B cell (primary cell): ENCODE data around the gene SFMBT2. TPM values are rescaled to one million over a fixed set of nuclear protein-coding genes. Genes with fewer than 3 reads are reported as not detected.

Source experiments
- ATAC-seq: fragments of 200-7000 bp; cut with Tn5 transposase; one replicate; pipeline ENCODE4 v1.10.0; 2021; ENCODE audit warnings: low read depth, mild to moderate bottlenecking, moderate number of reproducible peaks, moderate library complexity
- CTCF ChIA-PET: fragments of 350-600 bp; sonication (Branson Sonifier 250); formaldehyde crosslinking; loops from one replicate; lab custom pipeline; 2021; ENCODE audit warnings: antibody characterized with exemption, inconsistent platforms; lab: Charles Lee
- POLR2A ChIA-PET: fragments of 350-600 bp; sonication (Branson Sonifier 250); formaldehyde crosslinking; loops from one replicate; lab custom pipeline; 2021; ENCODE audit warnings: antibody characterized with exemption; lab: Charles Lee
- DNase-seq: peaks from one replicate; pipeline ENCODE4 v3.0.0; 2013
- H2AFZ ChIP-seq: 2 replicates; pipeline ENCODE4 v1.6.1; 2012; ENCODE audit warnings: mild to moderate bottlenecking, low read depth, low read length; ENCODE audit not compliant: insufficient read depth, poor library complexity, severe bottlenecking
- H3K27ac ChIP-seq, 2 donors: 1 replicate in 1 of 2; 2 replicates in 1 of 2; pipeline ENCODE4 v1.5.1; 2012 to 2013; ENCODE audit warnings: low read length in 2 of 2, mild to moderate bottlenecking in 2 of 2, moderate library complexity in 1 of 2
- H3K27me3 ChIP-seq, 4 experiments: fragments of 200-600 bp in 1 of 4; sonication (generic) in 1 of 4; replicated peaks in 1 of 4; 1 replicate in 2 of 4; 2 replicates in 2 of 4; pipeline versions ENCODE4 v1.6.1 to v1.7.0; 2013 to 2016; ENCODE audit warnings: low read length in 3 of 4, mild to moderate bottlenecking in 2 of 4, mixed read lengths in 1 of 4, moderate library complexity in 1 of 4; ENCODE audit not compliant: insufficient read depth in 4 of 4, control insufficient read depth in 3 of 4; ENCODE audit errors: control extremely low read depth in 1 of 4
- H3K36me3 ChIP-seq, 2 experiments: replicated peaks in 1 of 2; 1 replicate in 1 of 2; 2 replicates in 1 of 2; pipeline versions ENCODE4 v1.6.1 to v1.7.1; 2013; ENCODE audit warnings: low read length in 1 of 2; ENCODE audit not compliant: insufficient read depth in 2 of 2, control insufficient read depth in 1 of 2; ENCODE audit errors: control extremely low read depth in 1 of 2, extremely low read depth in 1 of 2
- H3K4me1 ChIP-seq, 2 donors: fragments of 200-600 bp in 1 of 2; sonication (generic) in 1 of 2; 1 replicate in 1 of 2; 2 replicates in 1 of 2; pipeline versions ENCODE4 v1.5.1 to v1.6.1; 2013 to 2017; ENCODE audit warnings: low read length in 2 of 2; ENCODE audit not compliant: control insufficient read depth in 2 of 2, insufficient read depth in 2 of 2
- H3K4me2 ChIP-seq: replicated peaks from 2 replicates; pipeline ENCODE3; 2012; ENCODE audit warnings: mild to moderate bottlenecking, low read depth, low read length; ENCODE audit not compliant: poor library complexity, severe bottlenecking
- H3K4me3 ChIP-seq, 5 experiments: fragments of 200-600 bp in 1 of 5; sonication (generic) in 1 of 5; 1 replicate in 3 of 5; 2 replicates in 2 of 5; pipeline versions ENCODE4 v1.5.1 to v1.7.0; 2011 to 2016; ENCODE audit warnings: low read length in 4 of 5, mild to moderate bottlenecking in 4 of 5, low read depth in 2 of 5, control low read depth in 1 of 5, moderate library complexity in 1 of 5; ENCODE audit not compliant: insufficient read depth in 1 of 5; ENCODE audit errors: control extremely low read depth in 1 of 5, extremely low read depth in 1 of 5
- H3K79me2 ChIP-seq: fragments of 200-600 bp; sonication (generic); one replicate; pipeline ENCODE4 v1.6.0; 2016; ENCODE audit warnings: low read length; ENCODE audit not compliant: control insufficient read depth, insufficient read depth
- H3K9ac ChIP-seq: fragments of 200-600 bp; sonication (generic); 2 replicates; pipeline ENCODE4 v1.6.1; 2017; ENCODE audit warnings: mild to moderate bottlenecking, low read length, moderate library complexity
- H3K9me3 ChIP-seq, 3 donors: one replicate each; pipeline versions ENCODE4 v1.6.1 to v1.7.1; 2013; ENCODE audit warnings: low read length in 2 of 3; ENCODE audit not compliant: control insufficient read depth in 2 of 3, insufficient read depth in 1 of 3; ENCODE audit errors: control extremely low read depth in 1 of 3
- H4K20me1 ChIP-seq: 2 replicates; pipeline ENCODE4 v1.6.0; 2012; ENCODE audit warnings: mild to moderate bottlenecking, low read length; ENCODE audit not compliant: insufficient read depth, control insufficient read depth, poor library complexity, severe bottlenecking
- H3K27ac Mint-ChIP-seq: one replicate; pipeline ENCODE4 v1.8.0; 2021; ENCODE audit warnings: mixed read lengths
- H3K27me3 Mint-ChIP-seq: one replicate; pipeline ENCODE4 v1.8.0; 2021; ENCODE audit warnings: mixed read lengths
- H3K4me1 Mint-ChIP-seq: one replicate; pipeline ENCODE4 v1.8.0; 2021; ENCODE audit warnings: mixed read lengths
- H3K4me3 Mint-ChIP-seq: one replicate; pipeline ENCODE4 v1.8.0; 2021; ENCODE audit warnings: mixed read lengths
- H3K9me3 Mint-ChIP-seq: one replicate; pipeline ENCODE4 v1.8.0; 2022; ENCODE audit warnings: mixed read lengths; ENCODE audit not compliant: insufficient read depth
- CTCF ChIP-seq: fragments of 200-600 bp; IDR thresholded peaks from one replicate; pipeline ENCODE4 v1.8.0; 2022; ENCODE audit warnings: antibody characterized with exemption, mild to moderate bottlenecking
- EZH2 ChIP-seq: IDR thresholded peaks from 2 replicates; pipeline ENCODE4 v1.6.1; 2012; ENCODE audit warnings: borderline replicate concordance, low read depth, mild to moderate bottlenecking, moderate library complexity, low read length; ENCODE audit not compliant: insufficient read depth, poor library complexity, severe bottlenecking
- WGBS: methylation state at CpG from one replicate; pipeline ENCODE4 v1.1.5; 2013; ENCODE audit warnings: missing lambda C conversion rate; ENCODE audit not compliant: insufficient coverage; 5-methylcytosine and 5-hydroxymethylcytosine counted together
- intact Hi-C: fragments of 100-400 bp; cut with micrococcal nuclease; formaldehyde crosslinking; loops from one replicate; pipeline ENCODE4 v1.10.0; 2022
- polyA plus RNA-seq: library from polyadenylated mRNA; depleted of rRNA; stranded (reverse); fragments of >200 nt; gene quantifications from 2 replicates; pipeline ENCODE4 v1.2.3, GENCODE V29; 2012
- total RNA-seq, 2 donors: library from RNA; stranded (reverse); fragments of 120-200 nt in 1 of 2; gene quantifications; 1 replicate in 1 of 2; 2 replicates in 1 of 2; pipeline versions ENCODE4 v1.2.3 to v1.2.4, GENCODE V29; 2013 to 2022

The SFMBT2 gene
- total and polyA plus RNA-seq, 2 donors (not counting 1 experiment from before 2014, with no cell fraction given) = 2.3 to 24.0 TPM

GRCh38 chr10:7327885-7328284 is 82.9 kb downstream of the SFMBT2 start:
- intact Hi-C loops = no loop called here
- H3K9ac ChIP-seq = no peak overlapping the region
- Mint-ChIP-seq H3K9me3 (peaks cover 5% of the 10 kb centered on the region), H3K4me1 (no peaks in the 10 kb centered on the region), H3K4me3 (no peak overlapping the region), H3K27me3 (no peaks in the 10 kb centered on the region), H3K27ac (no peak overlapping the region)
- H4K20me1 ChIP-seq = no peaks in the 10 kb centered on the region
- H3K27me3 ChIP-seq = no peaks in the 10 kb centered on the region
- DNase-seq (no peak), ATAC-seq (no peak)
- H2AFZ ChIP-seq = no peak overlapping the region
- no peak for TF ChIP-seq EZH2
- no peak for TF ChIP-seq CTCF
- H3K9me3 ChIP-seq = peaks cover 3 to 11% (median 11%) of the 10 kb centered on the region in 3 donors
- ChIA-PET CTCF (no interaction called here), POLR2A (no interaction called here)
- WGBS = no CpG with 5 or more reads among the region's 3 CpGs
- peaks cover 0 to 3% of the 10 kb centered on the region in 2 experiments for H3K36me3 ChIP-seq
- H3K79me2 ChIP-seq = peaks cover 63% of the 10 kb centered on the region
- no peak overlapping the region for H3K27ac ChIP-seq
- no peaks in the 10 kb centered on the region for H3K4me1 ChIP-seq
- H3K4me3 ChIP-seq = no peak overlapping the region
- no peak overlapping the region for H3K4me2 ChIP-seq

GRCh38 chr10:7322623-7323022 is 88.2 kb downstream of the SFMBT2 start:
- H3K4me1 ChIP-seq = peaks cover 24% of the 10 kb centered on the region in 2 donors
- WGBS = no CpG with 5 or more reads among the region's 1 CpG
- no peak overlapping the region for H3K9ac ChIP-seq
- peaks cover 43% of the 10 kb centered on the region for H3K79me2 ChIP-seq
- no peak for DNase-seq
- Mint-ChIP-seq H3K9me3 (peaks cover 4% of the 10 kb centered on the region), H3K27ac (no peak overlapping the region), H3K4me1 (peaks cover 30% of the 10 kb centered on the region), H3K4me3 (no peak overlapping the region), H3K27me3 (no peaks in the 10 kb centered on the region)
- TF ChIP-seq EZH2 (no peak), CTCF (no peak)
- POLR2A ChIA-PET = no interaction called here
- H3K4me3 ChIP-seq = no peak overlapping the region
- H4K20me1 ChIP-seq = no peaks in the 10 kb centered on the region
- no peak overlapping the region for H3K4me2 ChIP-seq
- no peaks in the 10 kb centered on the region for H3K36me3 ChIP-seq
- peaks cover 0 to 6% (median 4%) of the 10 kb centered on the region in 3 donors for H3K9me3 ChIP-seq
- no peaks in the 10 kb centered on the region for H3K27me3 ChIP-seq
- ATAC-seq = no peak
- CTCF ChIA-PET = interaction anchor here (2.4 kb wide), 1 partner anchor 19 kb away, joined by 5 read pairs; no protein-coding TSS in a partner anchor
- intact Hi-C loops = no loop called here
- no peak overlapping the region for H3K27ac ChIP-seq
- H2AFZ ChIP-seq = no peak overlapping the region
